ENCODE measurements around the gene UGT1A9. TPM values are rescaled to one million over a fixed set of nuclear protein-coding genes. Genes with fewer than 3 reads are reported as not detected.

Gene UGT1A9
- total RNA-seq = not detected in 2 replicates

GRCh38 chr2:233671290-233672161, at the start of gene UGT1A9:
Gene UGT1A9, plus strand, starts transcription at chr2:233671898. Its CDS starts 37 bp downstream, at chr2:233671935.

GRCh38 chr2:233636306-233636705, 35.4 kb upstream of the UGT1A9 start, which contains the start of gene UGT1A10:
Gene UGT1A10, plus strand, starts transcription at chr2:233636448. Its CDS starts 75 bp downstream, at chr2:233636523.

GRCh38 chr2:233681521-233682099, 9.9 kb downstream of the UGT1A9 start, which contains the start of gene UGT1A7:
Gene UGT1A7, plus strand, starts transcription at chr2:233681901. Its CDS starts 37 bp downstream, at chr2:233681938.

GRCh38 chr2:233692648-233693047, 20.9 kb downstream of the UGT1A9 start, which contains the start of gene UGT1A6:
Gene UGT1A6, plus strand, starts transcription at chr2:233692890. Its CDS starts 115 bp downstream, at chr2:233693005.

GRCh38 chr2:233712611-233713261, 41.0 kb downstream of the UGT1A9 start, which contains the start of gene UGT1A5:
Gene UGT1A5, plus strand, starts transcription at chr2:233712907. Its CDS starts 85 bp downstream, at chr2:233712992.

GRCh38 chr2:233718552-233718951, 46.9 kb downstream of the UGT1A9 start, which contains the start of gene UGT1A4:
Gene UGT1A4, plus strand, starts transcription at chr2:233718736. Its CDS starts 85 bp downstream, at chr2:233718821.

GRCh38 chr2:233728723-233729301, 57.1 kb downstream of the UGT1A9 start, which contains the start of gene UGT1A3:
Gene UGT1A3, plus strand, starts transcription at chr2:233729042. Its CDS starts 85 bp downstream, at chr2:233729127.

GRCh38 chr2:233760043-233760442, 88.3 kb downstream of the UGT1A9 start, which contains the start of gene UGT1A1:
Gene UGT1A1, plus strand, starts transcription at chr2:233760270. Its CDS starts 18 bp downstream, at chr2:233760288.

GRCh38 chr2:233778030-233778429, 106.3 kb downstream of the UGT1A9 start, which contains the start of gene MROH2A:
Gene MROH2A, plus strand, starts transcription at chr2:233778330. Its CDS starts 1,029 bp downstream, at chr2:233779359.

Other genes starting within 250 kb of the UGT1A9 start
- gene USP40, start 105.1 kb upstream of the UGT1A9 start, total RNA-seq = 15.5 and 21.0 TPM in 2 replicates
- not detected in 2 replicates for gene UGT1A8, start 54.3 kb upstream of the UGT1A9 start, total RNA-seq
- gene UGT1A10, start 35.5 kb upstream of the UGT1A9 start, total RNA-seq = not detected in 2 replicates
- gene UGT1A7, start 10.0 kb downstream of the UGT1A9 start, total RNA-seq = not detected in 2 replicates
- not detected in 2 replicates for gene UGT1A6, start 21.0 kb downstream of the UGT1A9 start, total RNA-seq
- gene UGT1A5, start 41.0 kb downstream of the UGT1A9 start, total RNA-seq = not detected in 2 replicates
- not detected in 2 replicates for gene UGT1A4, start 46.8 kb downstream of the UGT1A9 start, total RNA-seq
- not detected in 2 replicates for gene UGT1A3, start 57.1 kb downstream of the UGT1A9 start, total RNA-seq
- gene UGT1A1, start 88.4 kb downstream of the UGT1A9 start, total RNA-seq = not detected in 2 replicates
- gene MROH2A, start 106.4 kb downstream of the UGT1A9 start, total RNA-seq = not detected in 2 replicates
- 39.4 and 40.5 TPM in 2 replicates for gene HJURP, start 182.6 kb downstream of the UGT1A9 start, total RNA-seq
- gene TRPM8, start 245.5 kb downstream of the UGT1A9 start, total RNA-seq = not detected in 2 replicates

All from bronchus fibroblast of lung (primary cell).